ENCODE data around the gene BST2. TPM values are rescaled to one million over a fixed set of nuclear protein-coding genes. Genes with fewer than 3 reads are reported as not detected.

Gene BST2
- total RNA-seq, 2 donors from 2014 or later: 50.8 to 147 TPM

DNA sequence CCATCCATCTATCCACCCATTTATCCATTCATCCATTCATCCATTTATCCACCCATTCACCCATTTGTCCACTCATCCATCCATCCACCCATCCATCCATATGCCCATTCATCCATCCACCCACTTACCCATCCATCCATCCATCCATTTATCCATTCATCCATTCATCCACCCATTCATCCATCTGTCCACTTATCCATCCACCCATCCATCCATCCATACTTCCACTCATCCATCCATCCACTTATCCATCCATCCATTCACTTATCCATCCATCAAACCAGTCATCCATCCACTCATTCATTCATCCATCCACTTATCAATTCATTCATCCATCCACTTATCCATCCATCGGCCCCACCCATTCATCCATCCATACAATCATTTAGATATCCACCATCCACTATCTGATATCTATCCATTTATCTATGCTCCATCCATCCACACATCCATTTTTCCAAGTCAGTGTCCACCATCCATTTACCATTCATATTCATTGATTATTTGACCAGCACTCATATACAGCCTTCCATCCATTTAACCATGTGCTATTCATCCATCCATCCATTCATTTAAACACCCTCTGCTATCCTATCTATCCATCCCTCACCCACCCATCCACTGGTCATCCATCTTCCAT is 40.2 kb upstream of the BST2 start:
- H3K9me3 Mint-ChIP-seq: peaks cover 8% of the 10 kb centered on the region
- no peak for DNase-seq
- 97 to 100% methylated on average over 1 of the region's 1 CpG for WGBS, 2 experiments (ENCODE audit: insufficient coverage in 1 of 2, insufficient read length in 1 of 2)
- Histone ChIP-seq H3K27ac (ENCODE audit: low read depth, low read length) (no peak overlapping the region), H3K4me1 (ENCODE audit: control insufficient read depth, insufficient read depth, low read length) (no peaks in the 10 kb centered on the region), H3K9ac (ENCODE audit: extremely low read depth, low read length, poor library complexity, severe bottlenecking) (no peak overlapping the region), H3K9me3 (ENCODE audit: control insufficient read depth, low read length) (no peaks in the 10 kb centered on the region), H3K4me3 (ENCODE audit: low read length) (no peak overlapping the region), H3K36me3 (ENCODE audit: control insufficient read depth, insufficient read depth, low read length) (no peaks in the 10 kb centered on the region), H3K27me3 (ENCODE audit: control insufficient read depth, insufficient read depth, low read length, poor library complexity, severe bottlenecking) (peaks cover 24% of the 10 kb centered on the region)
- H3K27me3 Mint-ChIP-seq (ENCODE audit: insufficient read depth): peaks cover 24% of the 10 kb centered on the region
- no peaks in the 10 kb centered on the region for H3K36me3 Mint-ChIP-seq (ENCODE audit: low read depth)
- no peak overlapping the region for H3K27ac Mint-ChIP-seq
- H3K4me3 Mint-ChIP-seq: no peak overlapping the region
- H3K4me1 Mint-ChIP-seq: no peaks in the 10 kb centered on the region
- TF ChIP-seq, protein P1, sequence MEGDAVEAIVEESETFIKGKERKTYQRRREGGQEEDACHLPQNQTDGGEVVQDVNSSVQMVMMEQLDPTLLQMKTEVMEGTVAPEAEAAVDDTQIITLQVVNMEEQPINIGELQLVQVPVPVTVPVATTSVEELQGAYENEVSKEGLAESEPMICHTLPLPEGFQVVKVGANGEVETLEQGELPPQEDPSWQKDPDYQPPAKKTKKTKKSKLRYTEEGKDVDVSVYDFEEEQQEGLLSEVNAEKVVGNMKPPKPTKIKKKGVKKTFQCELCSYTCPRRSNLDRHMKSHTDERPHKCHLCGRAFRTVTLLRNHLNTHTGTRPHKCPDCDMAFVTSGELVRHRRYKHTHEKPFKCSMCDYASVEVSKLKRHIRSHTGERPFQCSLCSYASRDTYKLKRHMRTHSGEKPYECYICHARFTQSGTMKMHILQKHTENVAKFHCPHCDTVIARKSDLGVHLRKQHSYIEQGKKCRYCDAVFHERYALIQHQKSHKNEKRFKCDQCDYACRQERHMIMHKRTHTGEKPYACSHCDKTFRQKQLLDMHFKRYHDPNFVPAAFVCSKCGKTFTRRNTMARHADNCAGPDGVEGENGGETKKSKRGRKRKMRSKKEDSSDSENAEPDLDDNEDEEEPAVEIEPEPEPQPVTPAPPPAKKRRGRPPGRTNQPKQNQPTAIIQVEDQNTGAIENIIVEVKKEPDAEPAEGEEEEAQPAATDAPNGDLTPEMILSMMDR (conservative IDR thresholded peaks at IDR 0.05): no peak

DNA sequence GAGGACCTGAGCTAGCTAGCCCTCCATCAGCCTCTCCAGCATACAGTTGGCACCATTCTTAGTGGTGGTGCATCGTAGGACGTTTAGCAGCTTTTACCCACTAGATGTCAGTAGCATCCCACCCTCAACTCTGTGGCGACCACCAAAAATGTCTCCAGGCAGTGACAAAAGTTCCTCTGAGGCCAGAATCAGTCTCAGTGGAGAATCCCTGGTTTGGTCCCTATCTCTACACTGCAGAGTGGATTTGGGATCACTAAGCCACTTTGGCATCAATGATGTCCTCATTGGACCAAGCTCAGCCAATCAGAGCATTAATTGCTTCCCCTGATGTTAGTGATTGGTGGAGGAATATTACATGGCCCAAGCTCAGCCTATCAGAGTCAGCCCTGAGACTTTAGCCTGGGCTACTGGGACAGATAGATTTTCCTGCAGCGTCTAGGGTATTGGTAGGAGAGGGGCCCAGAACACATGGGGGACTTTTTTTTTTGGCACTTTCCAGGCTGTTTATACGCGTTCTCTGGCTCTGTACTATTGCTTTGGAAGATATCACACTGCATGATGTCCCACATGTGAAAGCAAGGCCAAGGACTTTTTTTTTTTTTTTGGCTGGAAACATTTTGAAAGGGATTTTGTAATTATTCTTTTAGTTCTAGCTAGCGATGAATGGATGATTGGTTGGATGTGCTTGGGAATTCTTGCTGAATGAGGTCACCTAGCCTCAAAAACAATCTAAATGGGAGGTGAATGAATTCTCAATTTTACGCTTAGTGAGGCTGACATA is 36.0 kb upstream of the BST2 start:
- Mint-ChIP-seq H3K27ac (no peak overlapping the region), H3K4me3 (no peak overlapping the region), H3K4me1 (no peaks in the 10 kb centered on the region), H3K27me3 (ENCODE audit: insufficient read depth) (peaks cover 3% of the 10 kb centered on the region), H3K9me3 (peaks cover 8% of the 10 kb centered on the region), H3K36me3 (ENCODE audit: low read depth) (no peaks in the 10 kb centered on the region)
- Histone ChIP-seq H3K36me3 (ENCODE audit: control insufficient read depth, insufficient read depth, low read length) (no peaks in the 10 kb centered on the region), H3K4me3 (ENCODE audit: low read length) (no peak overlapping the region), H3K9me3 (ENCODE audit: control insufficient read depth, low read length) (no peaks in the 10 kb centered on the region), H3K27ac (ENCODE audit: low read depth, low read length) (no peak overlapping the region), H3K4me1 (ENCODE audit: control insufficient read depth, insufficient read depth, low read length) (no peaks in the 10 kb centered on the region), H3K27me3 (ENCODE audit: control insufficient read depth, insufficient read depth, low read length, poor library complexity, severe bottlenecking) (peaks cover 4% of the 10 kb centered on the region), H3K9ac (ENCODE audit: extremely low read depth, low read length, poor library complexity, severe bottlenecking) (no peak overlapping the region)
- TF ChIP-seq, protein P1 (conservative IDR thresholded peaks at IDR 0.05): peak; percentile 80
- WGBS, 2 experiments (ENCODE audit: insufficient coverage in 1 of 2, insufficient read length in 1 of 2): 56 to 78% methylated on average over 3 to 8 of the region's 8 CpGs
- DNase-seq: peak; percentile 74

DNA sequence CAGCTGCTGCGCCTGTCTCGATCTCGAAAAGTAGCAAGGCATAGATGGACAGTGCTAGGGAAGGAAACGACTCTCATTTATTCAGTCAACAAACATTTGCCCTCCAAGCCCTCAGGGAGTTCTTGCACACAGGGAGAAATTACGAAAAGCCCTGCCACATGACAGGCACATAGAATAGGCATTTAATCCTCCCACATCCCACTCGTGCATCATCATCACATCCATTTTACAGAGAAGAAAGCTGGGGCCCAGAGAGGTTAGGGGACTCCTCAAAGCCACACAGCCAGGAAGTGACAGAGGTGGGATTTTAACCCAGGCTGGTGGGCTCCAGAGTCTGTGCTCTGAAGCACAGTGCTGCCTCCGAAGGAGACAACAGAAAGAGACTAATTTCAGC is 31.4 kb upstream of the BST2 start:
- Histone ChIP-seq H3K9me3 (ENCODE audit: control insufficient read depth, low read length) (no peaks in the 10 kb centered on the region), H3K4me3 (ENCODE audit: low read length) (no peak overlapping the region), H3K36me3 (ENCODE audit: control insufficient read depth, insufficient read depth, low read length) (peaks cover 4% of the 10 kb centered on the region), H3K27me3 (ENCODE audit: control insufficient read depth, insufficient read depth, low read length, poor library complexity, severe bottlenecking) (no peaks in the 10 kb centered on the region), H3K9ac (ENCODE audit: extremely low read depth, low read length, poor library complexity, severe bottlenecking) (no peak overlapping the region), H3K4me1 (ENCODE audit: control insufficient read depth, insufficient read depth, low read length) (no peaks in the 10 kb centered on the region), H3K27ac (ENCODE audit: low read depth, low read length) (no peak overlapping the region)
- Mint-ChIP-seq H3K9me3 (peaks cover 7% of the 10 kb centered on the region), H3K27ac (no peak overlapping the region), H3K36me3 (ENCODE audit: low read depth) (peaks cover 6% of the 10 kb centered on the region), H3K27me3 (ENCODE audit: insufficient read depth) (peaks cover 3% of the 10 kb centered on the region), H3K4me3 (no peak overlapping the region), H3K4me1 (no peaks in the 10 kb centered on the region)
- 75 to 86% methylated on average over 3 to 7 of the region's 7 CpGs for WGBS, 2 experiments (ENCODE audit: insufficient coverage in 1 of 2, insufficient read length in 1 of 2)
- TF ChIP-seq, protein P1 (conservative IDR thresholded peaks at IDR 0.05): no peak
- DNase-seq: no peak

Measured in endodermal cell (in vitro differentiated cells).